GM12878 (cell line): Measurements from ENCODE around the gene KATNA1. TPM values are rescaled to one million over a fixed set of nuclear protein-coding genes. Genes with fewer than 3 reads are reported as not detected.

Experiments used
- ATAC-seq: fragments of 200-7000 bp; cut with Tn5 transposase; 3 replicates; pipeline ENCODE4 v1.9.1; 2020; ENCODE audit warnings: mild to moderate bottlenecking, moderate library complexity
- BruUV-seq: library from RNA; stranded (reverse); fragments of 400-500 nt; replicated peaks from 2 replicates; lab custom pipeline; 2021; lab: Mats Ljungman, UMichigan
- CTCF ChIA-PET: fragments of 300-600 bp; sonication (Branson Sonifier 250); formaldehyde crosslinking; extraction: SDS; loops from one replicate; lab custom pipeline; 2021; ENCODE audit warnings: inconsistent platforms; lab: Yijun Ruan, JAX
- POLR2A ChIA-PET: fragments of 350-600 bp; formaldehyde crosslinking; extraction: SDS; loops from one replicate; lab custom pipeline; 2021; ENCODE audit warnings: inconsistent platforms; lab: Charles Lee
- RAD21 ChIA-PET: fragments of 300-600 bp; sonication (Branson Sonifier 250); formaldehyde crosslinking; loops from one replicate; lab custom pipeline; 2023; ENCODE audit warnings: antibody characterized with exemption; ENCODE audit not compliant: unreplicated experiment; lab: Charles Lee
- SMC1A ChIA-PET: fragments of 300-600 bp; sonication (Branson Sonifier 250); formaldehyde crosslinking; loops from one replicate; lab custom pipeline; 2023; ENCODE audit not compliant: unreplicated experiment, uncharacterized antibody; lab: Charles Lee
- DNase-seq: peaks from one replicate; pipeline ENCODE4 v3.0.0-alpha.2; 2011; ENCODE audit warnings: low read depth, low spot score
- FAIRE-seq: peaks from 3 replicates; lab custom pipeline; 2011; peaks lifted over from hg19 to GRCh38; lab: Jason Lieb, UNC
- H2AFZ ChIP-seq: 2 replicates; pipeline ENCODE4 v1.6.0; 2011; ENCODE audit warnings: low read depth, low read length, control low read depth; ENCODE audit not compliant: control insufficient read depth
- H3K27ac ChIP-seq: 2 replicates; pipeline ENCODE4 v1.5.1; 2011; ENCODE audit warnings: control low read depth; ENCODE audit not compliant: control insufficient read depth, insufficient read depth
- H3K27me3 ChIP-seq, 2 experiments: replicated peaks in 1 of 2; 2 replicates each; pipeline versions ENCODE4 v1.6.0 to v1.6.1; 2011; ENCODE audit warnings: low read length in 1 of 2; ENCODE audit not compliant: control insufficient read depth in 2 of 2, insufficient read depth in 2 of 2
- H3K36me3 ChIP-seq, 2 experiments: 2 replicates each; pipeline ENCODE4 v1.5.1; 2011; ENCODE audit warnings: low read length in 1 of 2; ENCODE audit not compliant: control insufficient read depth in 2 of 2, insufficient read depth in 2 of 2
- H3K4me1 ChIP-seq: 2 replicates; pipeline ENCODE4 v1.6.1; 2011; ENCODE audit warnings: mild to moderate bottlenecking, low read length, moderate library complexity, mixed read lengths; ENCODE audit not compliant: control insufficient read depth, insufficient read depth
- H3K4me2 ChIP-seq: 2 replicates; pipeline ENCODE4 v1.6.0; 2011; ENCODE audit warnings: control low read depth; ENCODE audit not compliant: control insufficient read depth, insufficient read depth
- H3K4me3 ChIP-seq: fragments of 200-600 bp; sonication (generic); 2 replicates; pipeline ENCODE4 v1.5.1; 2016
- H3K79me2 ChIP-seq: 2 replicates; pipeline ENCODE4 v1.6.0; 2011; ENCODE audit warnings: low read length; ENCODE audit not compliant: control insufficient read depth, insufficient read depth
- H3K9ac ChIP-seq: 2 replicates; pipeline ENCODE4 v1.8.0; 2011; ENCODE audit warnings: low read length, control low read depth, mixed read lengths; ENCODE audit not compliant: control insufficient read depth, insufficient read depth
- H3K9me3 ChIP-seq: replicated peaks from 3 replicates; pipeline ENCODE4 v1.5.1; 2011; ENCODE audit warnings: mild to moderate bottlenecking, low read length; ENCODE audit not compliant: control insufficient read depth, insufficient read depth
- H4K20me1 ChIP-seq: 2 replicates; pipeline ENCODE4 v1.6.0; 2011; ENCODE audit not compliant: control insufficient read depth, insufficient read depth
- BACH1 ChIP-seq: fragments of 450-650 bp; IDR thresholded peaks from 2 replicates; pipeline ENCODE4 v1.6.1; 2017; ENCODE audit warnings: mild to moderate bottlenecking, borderline replicate concordance
- BHLHE40 ChIP-seq, 2 experiments: fragments of 450-650 bp in 1 of 2; IDR thresholded peaks; 2 replicates each; pipeline ENCODE4 v1.6.1; 2011 to 2017; ENCODE audit warnings: low read depth in 2 of 2, borderline replicate concordance in 1 of 2, improper control_type of control experiment in 1 of 2, low read length in 1 of 2, mild to moderate bottlenecking in 1 of 2
- BMI1 ChIP-seq: fragments of 450-650 bp; IDR thresholded peaks from 2 replicates; pipeline ENCODE4 v1.6.1; 2016; ENCODE audit warnings: mild to moderate bottlenecking, moderate library complexity, borderline replicate concordance
- CREB1 ChIP-seq: IDR thresholded peaks from 2 replicates; pipeline ENCODE4 v1.6.1; 2012; ENCODE audit warnings: low read depth, mild to moderate bottlenecking, inconsistent platforms
- ETV6 ChIP-seq, 2 experiments: fragments of 450-650 bp in 1 of 2; IDR thresholded peaks in 1 of 2; conservative IDR thresholded peaks in 1 of 2; 2 replicates each; pipeline ENCODE4 v1.6.1; 2014; ENCODE audit warnings: antibody characterized with exemption in 1 of 2, borderline replicate concordance in 1 of 2, low read depth in 1 of 2, mild to moderate bottlenecking in 1 of 2, moderate library complexity in 1 of 2
- FOS ChIP-seq: IDR thresholded peaks from 3 replicates; pipeline ENCODE4 v1.6.1; 2011; ENCODE audit warnings: borderline replicate concordance; ENCODE audit not compliant: insufficient read length; ENCODE audit errors: extremely low read depth
- KDM1A ChIP-seq: fragments of 200-600 bp; sonication (generic); IDR thresholded peaks from 2 replicates; pipeline ENCODE4 v1.6.1; 2016; ENCODE audit warnings: borderline replicate concordance
- KLF5 ChIP-seq: fragments of 450-650 bp; IDR thresholded peaks from 2 replicates; pipeline ENCODE4 v1.6.1; 2014; ENCODE audit warnings: mild to moderate bottlenecking; ENCODE audit not compliant: partially characterized antibody
- RCOR1 ChIP-seq: conservative IDR thresholded peaks from 2 replicates; pipeline ENCODE4 v1.6.1; 2012; ENCODE audit warnings: low read depth, low read length, improper control_type of control experiment
- RELB ChIP-seq: fragments of 450-650 bp; IDR thresholded peaks from 2 replicates; pipeline ENCODE4 v1.6.1; 2017; ENCODE audit warnings: low read depth, mild to moderate bottlenecking, moderate library complexity
- SIN3A ChIP-seq: IDR thresholded peaks from 2 replicates; pipeline ENCODE4 v1.6.1; 2012; ENCODE audit warnings: low read depth, low read length, improper control_type of control experiment
- SRF ChIP-seq, 2 experiments: IDR thresholded peaks; 2 replicates each; pipeline ENCODE4 v1.6.1; 2011; ENCODE audit warnings: low read depth in 2 of 2, low read length in 2 of 2, mild to moderate bottlenecking in 1 of 2, moderate library complexity in 1 of 2
- WRNIP1 ChIP-seq: IDR thresholded peaks from 2 replicates; pipeline ENCODE4 v1.6.1; 2011; ENCODE audit warnings: low read depth, low read length, improper control_type of control experiment, borderline replicate concordance
- WGBS: methylation state at CpG from one replicate; pipeline ENCODE4 v1.1.6; 2016; ENCODE audit warnings: low lambda C conversion rate; ENCODE audit not compliant: insufficient replicate concordance, insufficient coverage; ENCODE audit errors: missing lambda C conversion rate; 5-methylcytosine and 5-hydroxymethylcytosine counted together
- in situ Hi-C: fragments of 300-500 bp; cut with MboI; formaldehyde crosslinking; loops from 9 replicates; pipeline ENCODE4 v1.14.3; 2018; ENCODE audit warnings: mixed read lengths
- intact Hi-C: fragments of 100-400 bp; cut with micrococcal nuclease; formaldehyde crosslinking; loops from one replicate; pipeline ENCODE4 v1.14.2; 2022; ENCODE audit not compliant: unreplicated experiment
- polyA plus RNA-seq, 11 experiments: library from polyadenylated mRNA; depleted of rRNA in 4 of 11; unstranded in 6 of 11; stranded (reverse) in 5 of 11; fragments of >200 nt; fragmentation: Nextera tagmentation in 4 of 11; fragmentation: Illumina TruSeq in 1 of 11; extraction: Ambion mirVana in 4 of 11; extraction: Trizol in 1 of 11; gene quantifications; 1 replicate in 1 of 11; 2 replicates in 10 of 11; pipeline versions ENCODE4 v1.2.1 to v1.2.3, GENCODE V29; 2011 to 2016; ENCODE audit warnings: inconsistent platforms in 2 of 11, missing spikeins in 2 of 11, low read depth in 1 of 11
- total RNA-seq, 4 experiments: library from RNA; depleted of rRNA in 3 of 4; stranded (reverse); fragments of >200 nt in 3 of 4; fragmentation: Illumina TruSeq in 1 of 4; extraction: Trizol in 1 of 4; gene quantifications; 2 replicates each; pipeline versions ENCODE4 v1.2.1 to v1.2.3, GENCODE V29; 2013 to 2021
- TF ChIP-seq, protein P1 (sequence below): IDR thresholded peaks from 2 replicates; pipeline ENCODE4 v1.6.1; 2012; ENCODE audit warnings: low read depth, low read length, improper control_type of control experiment
- TF ChIP-seq, protein P2 (sequence below): fragments of 450-650 bp; IDR thresholded peaks from 2 replicates; pipeline ENCODE4 v1.6.1; 2014; ENCODE audit warnings: mild to moderate bottlenecking

Gene KATNA1
- total and polyA plus RNA-seq, 10 of the 15 experiments (the other 5 are each of a cell fraction or from before 2014, with no cell fraction given): 15.4 to 35.3 (median 25.1) TPM

DNA sequence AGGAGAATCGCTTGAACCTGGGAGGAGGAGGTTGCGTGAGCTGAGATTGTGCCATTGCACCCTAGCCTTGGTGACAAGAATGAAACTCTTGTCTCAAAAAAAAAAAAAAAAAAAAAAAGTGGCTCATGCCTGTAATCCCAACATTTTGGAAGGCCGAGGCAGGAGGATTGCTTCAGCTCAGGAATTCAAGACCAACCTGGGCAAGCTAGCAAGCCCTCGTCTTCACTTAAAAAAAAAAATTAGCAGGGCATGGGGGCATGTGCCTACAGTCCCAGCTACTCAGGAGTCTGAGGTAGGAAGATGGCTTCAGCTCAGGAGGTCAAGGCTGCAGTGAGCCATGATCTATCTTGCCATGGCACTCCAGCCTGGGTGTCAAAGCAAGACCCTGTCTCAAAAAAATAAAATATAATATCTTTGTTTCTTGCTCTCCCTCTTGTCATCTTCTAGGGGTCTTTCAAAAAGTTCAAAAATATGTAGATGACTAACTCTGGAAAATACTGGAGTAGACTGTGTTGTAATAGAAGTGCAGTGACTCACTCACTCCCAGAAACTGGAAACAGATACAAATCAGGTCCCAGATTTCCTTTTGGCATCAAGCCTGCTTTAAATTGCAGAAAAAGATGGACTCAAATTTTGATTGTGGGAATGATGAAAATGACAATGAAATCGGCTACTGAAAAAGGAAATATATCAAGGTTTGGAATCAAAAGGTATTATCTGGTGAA is 85.1 kb downstream of the KATNA1 start:
- FAIRE-seq: no peak
- in situ Hi-C loops: no loop called here
- Histone ChIP-seq H3K79me2 (peaks cover 20% of the 10 kb centered on the region), H3K9ac (no peak overlapping the region), H3K27ac (no peak overlapping the region), H4K20me1 (no peaks in the 10 kb centered on the region), H3K9me3 (no peaks in the 10 kb centered on the region), H3K4me2 (no peak overlapping the region), H3K36me3 (no peaks in the 10 kb centered on the region), H2AFZ (no peak overlapping the region), H3K4me1 (peaks cover 11% of the 10 kb centered on the region; the same call in 1 of the 2 replicates), H3K27me3 (no peaks in the 10 kb centered on the region), H3K4me3 (no peak overlapping the region)
- CTCF ChIA-PET: interaction anchor here (0.8 to 2.1 kb wide), 6 partner anchors 13 to 247 kb away, joined by 3 to 8 read pairs (median 4); no protein-coding TSS in a partner anchor
- SMC1A ChIA-PET: interaction anchor here (0.6 to 1.6 kb wide), 3 partner anchors 13 to 520 kb away, joined by 3 to 5 read pairs (median 3); partner anchors contain the start of gene ZC3H12D
- no TSS peak for BruUV-seq
- POLR2A ChIA-PET: interaction anchor here (0.6 to 1.4 kb wide), 4 partner anchors 18 to 816 kb away, joined by 3 to 5 read pairs (median 4); partner anchors contain the start of genes PPIL4 and UST
- ATAC-seq: no peak
- RAD21 ChIA-PET: interaction anchor here (0.8 to 0.9 kb wide), 3 partner anchors 16 to 155 kb away, joined by 3 read pairs; partner anchors contain the start of genes LATS1 and PPIL4
- TF ChIP-seq ETV6 (conservative IDR thresholded peaks at IDR 0.05 in 1 of 2, IDR thresholded peaks at IDR 0.05 in 1 of 2; ENCODE audit: borderline replicate concordance in 1 of 2, low read depth in 1 of 2) (no peak), WRNIP1 (no peak), SRF (IDR thresholded peaks at IDR 0.05; ENCODE audit: low read depth in 2 of 2, low read length in 2 of 2) (no peak), RELB (no peak), BACH1 (no peak), BHLHE40 (IDR thresholded peaks at IDR 0.05; ENCODE audit: borderline replicate concordance in 1 of 2, low read depth in 2 of 2, low read length in 1 of 2) (no peak), SIN3A (no peak), KDM1A (no peak), RCOR1 (no peak), CREB1 (no peak), BMI1 (no peak), KLF5 (no peak), FOS (no peak)
- TF ChIP-seq, protein P1, sequence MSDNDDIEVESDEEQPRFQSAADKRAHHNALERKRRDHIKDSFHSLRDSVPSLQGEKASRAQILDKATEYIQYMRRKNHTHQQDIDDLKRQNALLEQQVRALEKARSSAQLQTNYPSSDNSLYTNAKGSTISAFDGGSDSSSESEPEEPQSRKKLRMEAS: no peak
- TF ChIP-seq, protein P2, sequence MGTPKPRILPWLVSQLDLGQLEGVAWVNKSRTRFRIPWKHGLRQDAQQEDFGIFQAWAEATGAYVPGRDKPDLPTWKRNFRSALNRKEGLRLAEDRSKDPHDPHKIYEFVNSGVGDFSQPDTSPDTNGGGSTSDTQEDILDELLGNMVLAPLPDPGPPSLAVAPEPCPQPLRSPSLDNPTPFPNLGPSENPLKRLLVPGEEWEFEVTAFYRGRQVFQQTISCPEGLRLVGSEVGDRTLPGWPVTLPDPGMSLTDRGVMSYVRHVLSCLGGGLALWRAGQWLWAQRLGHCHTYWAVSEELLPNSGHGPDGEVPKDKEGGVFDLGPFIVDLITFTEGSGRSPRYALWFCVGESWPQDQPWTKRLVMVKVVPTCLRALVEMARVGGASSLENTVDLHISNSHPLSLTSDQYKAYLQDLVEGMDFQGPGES: no peak
- WGBS: 80% methylated on average over 4 of the region's 5 CpGs
- DNase-seq: no peak
- intact Hi-C loops: no loop called here
